NCI-H748 (cell line): ENCODE results near the gene EME2.

Experiments used
- DNase-seq: peaks from one replicate; lab custom pipeline; 2025; ENCODE audit not compliant: unreplicated experiment; lab: John Stamatoyannopoulos, UW

Gene EME2

GRCh38 chr16:1817716-1818115 is 45.1 kb downstream of the EME2 start:
- no peak for DNase-seq

DNA sequence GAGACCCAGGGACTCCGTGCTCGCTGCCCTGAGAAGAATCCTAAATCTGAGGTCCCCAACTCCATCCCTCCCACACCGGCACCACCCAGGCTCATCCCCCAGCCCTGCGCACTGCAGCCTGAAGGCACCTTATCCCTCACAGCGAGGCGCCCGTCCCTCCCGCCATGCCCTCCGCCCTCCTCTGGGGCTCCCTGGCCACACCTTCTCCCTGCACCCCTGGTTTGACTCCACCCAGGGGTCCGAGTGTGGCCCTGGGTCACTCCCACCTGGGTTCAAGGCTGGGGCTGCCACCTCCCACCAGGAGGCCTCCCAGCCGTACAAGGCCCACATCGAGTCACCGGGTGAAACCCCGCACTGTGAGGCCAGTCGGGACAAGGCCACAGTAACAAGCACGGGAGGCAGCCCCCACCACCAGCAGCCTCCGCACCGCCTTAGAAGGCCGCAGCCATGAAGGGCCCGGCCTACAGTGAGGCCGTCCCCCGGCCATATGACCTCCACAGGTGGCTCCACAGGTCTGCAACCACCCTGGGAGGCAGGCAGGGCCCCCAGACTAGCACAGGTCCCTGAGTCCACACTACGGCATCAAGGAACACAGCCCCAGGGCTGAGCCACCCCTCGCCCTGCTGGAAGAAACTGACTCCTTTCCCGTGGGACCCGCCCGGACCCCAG is 45.7 kb downstream of the EME2 start:
- no peak for DNase-seq

DNA sequence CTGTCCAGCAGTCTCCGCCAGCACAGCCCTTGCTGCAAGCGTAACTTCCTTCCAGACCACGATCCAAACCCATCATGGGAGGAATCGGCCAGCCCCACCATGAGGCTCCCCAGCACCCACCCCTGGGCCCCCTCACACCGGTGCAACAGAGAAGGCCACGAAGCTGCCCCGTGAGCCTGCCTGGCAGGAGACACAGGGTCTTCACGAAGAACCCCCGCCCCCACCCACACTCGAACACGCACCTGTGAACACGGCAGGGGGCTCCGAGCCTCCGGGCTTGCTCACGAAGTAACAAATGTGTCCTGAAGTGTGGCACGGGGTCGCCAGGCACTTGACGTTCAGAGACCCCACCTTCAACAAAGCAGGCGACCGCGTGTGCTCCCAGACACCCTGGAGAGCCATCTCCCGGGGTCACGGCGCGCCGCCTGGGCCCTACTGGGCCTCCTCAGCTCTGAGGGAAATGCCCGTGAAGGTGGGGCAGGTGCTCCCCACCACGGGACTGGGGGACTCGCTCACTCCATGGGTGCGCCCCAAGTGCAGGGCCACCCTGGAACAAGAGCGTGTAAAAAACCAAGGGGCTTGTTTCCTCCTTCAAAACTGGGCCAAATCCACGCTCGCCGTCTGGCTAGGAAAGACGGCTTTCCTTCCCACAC is 46.4 kb downstream of the EME2 start:
- no peak for DNase-seq

- DNase-seq, result no peak
These were observed 47.0 kb downstream of the EME2 start for GRCh38 chr16:1819611-1820010.

GRCh38 chr16:1820096-1820945 is 47.7 kb downstream of the EME2 start:
- no peak for DNase-seq

- DNase-seq, result no peak
These were observed 48.3 kb downstream of the EME2 start for GRCh38 chr16:1820946-1821290.

- no peak for DNase-seq
These were observed 49.4 kb downstream of the EME2 start for GRCh38 chr16:1821861-1822611.

DNA sequence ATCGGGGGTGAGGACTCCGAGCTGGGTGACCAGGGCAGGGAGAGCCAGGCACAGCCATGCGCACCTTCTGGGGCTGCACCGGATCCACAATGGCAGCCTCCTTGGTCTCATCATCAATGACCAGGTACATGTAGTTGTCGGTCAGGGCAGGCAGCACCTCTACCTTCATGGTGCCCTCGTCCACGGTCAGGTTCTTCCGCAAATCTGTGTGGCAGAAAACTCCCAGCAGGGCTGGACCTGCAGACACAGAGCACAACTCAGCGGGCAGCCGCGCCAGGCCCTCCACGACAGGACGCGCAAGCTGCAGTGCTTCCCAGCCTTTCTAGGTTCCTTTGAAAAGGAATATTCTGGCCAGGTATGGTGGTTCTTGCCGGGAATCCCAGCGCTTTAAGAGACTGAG is 50.2 kb downstream of the EME2 start:
- DNase-seq, result no peak

- DNase-seq, result no peak
These were observed 51.2 kb downstream of the EME2 start for GRCh38 chr16:1823821-1824220.

DNA sequence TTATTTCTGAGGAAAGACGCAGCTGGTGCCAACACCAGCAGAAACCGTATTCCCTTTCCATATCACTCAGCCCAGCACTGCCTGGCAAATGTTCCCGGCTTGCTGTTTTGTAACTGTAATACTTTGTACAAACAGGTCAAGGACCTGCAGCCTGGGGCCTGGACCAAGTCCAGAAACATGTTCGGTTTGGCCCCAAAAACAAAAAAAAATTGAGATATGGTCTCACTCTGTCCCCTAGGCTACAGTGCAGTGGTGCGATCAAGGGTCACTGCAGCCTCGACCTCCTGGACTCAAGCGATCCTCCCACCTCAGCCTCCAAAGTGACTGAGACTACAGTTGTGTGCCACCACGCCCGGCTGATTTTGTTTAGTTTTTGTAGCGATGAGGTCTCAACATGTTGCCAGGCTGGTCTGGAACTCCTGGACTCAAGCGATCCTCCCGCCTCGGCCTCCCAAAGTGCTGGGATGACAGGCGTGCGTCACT is 52.8 kb downstream of the EME2 start:
- DNase-seq, result no peak
